Measurements from ENCODE around the gene PRR19.
A peak's percentile ranks its signal among the peaks of the same experiment; 100 is the strongest.
"Not testable (repeated sequence)": the region's sequence is repeated elsewhere in the genome, so short reads cannot be mapped to it uniquely, and the experiment has no call there.

Gene PRR19

DNA sequence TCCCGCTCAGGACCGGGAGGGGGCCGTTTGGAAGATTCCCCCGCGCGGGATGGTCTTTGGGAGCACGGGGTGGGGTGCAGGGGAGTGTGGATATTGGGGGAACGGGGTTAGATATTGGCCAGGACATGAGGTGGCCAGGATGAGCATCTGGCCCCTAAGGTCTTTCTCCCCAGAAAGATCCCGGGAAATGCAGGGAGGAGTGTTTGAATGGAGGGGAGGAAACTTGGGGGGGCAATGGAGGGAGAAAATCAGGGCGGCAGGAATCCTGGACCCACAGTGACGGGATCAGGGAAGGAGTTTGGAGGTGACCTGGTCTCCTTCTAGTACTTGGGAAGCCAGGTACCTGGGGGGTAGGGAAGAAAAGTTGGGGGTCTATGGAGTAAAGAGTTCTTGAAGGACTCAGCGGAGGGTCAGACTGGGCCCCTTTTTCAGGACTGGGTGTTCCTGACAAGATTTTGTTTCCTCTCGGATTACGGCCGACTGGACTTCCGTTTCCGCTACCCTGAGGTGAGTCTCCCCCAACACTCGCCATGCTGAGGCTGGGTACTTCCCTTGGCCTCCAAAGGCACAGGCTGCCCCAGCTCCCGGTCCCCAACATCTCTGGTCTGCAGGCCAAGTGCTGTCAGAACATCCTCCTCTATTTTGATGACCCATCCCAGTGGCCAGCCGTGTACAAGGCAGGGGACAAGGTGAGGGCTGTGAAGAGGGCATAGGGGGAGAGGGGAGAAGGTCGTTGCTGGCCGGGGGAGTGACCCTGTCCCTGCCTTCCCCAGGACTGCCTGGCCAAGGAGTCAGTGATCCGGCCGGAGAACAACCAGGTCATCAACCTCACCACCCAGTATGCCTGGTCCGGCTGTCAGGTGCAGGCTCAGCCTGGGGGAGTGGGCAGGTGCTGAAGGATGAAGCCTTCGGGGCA lies 12.2 kb downstream of the PRR19 start:
- in situ Hi-C loops (cut with HindIII; ENCODE audit: low pct_ligation_motif_present, low pct_unique_long_range_greater_than_20kb, low sequenced_read_pairs): no loop called here
- DNase-seq: no peak

DNA sequence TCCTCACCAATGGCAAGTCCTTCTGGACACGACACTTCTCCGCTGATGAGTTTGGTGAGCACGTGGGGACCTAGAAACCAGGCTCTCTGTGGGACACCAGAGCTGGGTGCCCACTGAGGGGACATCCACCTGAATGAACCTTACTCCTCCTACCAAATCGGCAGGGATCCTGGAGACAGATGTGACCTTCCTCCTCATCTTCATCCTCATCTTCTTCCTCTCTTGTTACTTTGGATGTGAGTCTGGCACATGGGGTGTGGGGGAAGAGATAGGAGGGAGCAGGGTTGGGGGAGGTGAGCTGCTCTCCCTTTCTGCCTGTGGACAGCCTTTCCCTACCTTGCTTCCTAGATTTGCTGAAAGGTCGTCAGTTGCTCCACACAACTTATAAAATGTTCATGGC lies 13.1 kb downstream of the PRR19 start:
- in situ Hi-C loops (cut with HindIII; ENCODE audit: low pct_ligation_motif_present, low pct_unique_long_range_greater_than_20kb, low sequenced_read_pairs): no loop called here
- DNase-seq: no peak

DNA sequence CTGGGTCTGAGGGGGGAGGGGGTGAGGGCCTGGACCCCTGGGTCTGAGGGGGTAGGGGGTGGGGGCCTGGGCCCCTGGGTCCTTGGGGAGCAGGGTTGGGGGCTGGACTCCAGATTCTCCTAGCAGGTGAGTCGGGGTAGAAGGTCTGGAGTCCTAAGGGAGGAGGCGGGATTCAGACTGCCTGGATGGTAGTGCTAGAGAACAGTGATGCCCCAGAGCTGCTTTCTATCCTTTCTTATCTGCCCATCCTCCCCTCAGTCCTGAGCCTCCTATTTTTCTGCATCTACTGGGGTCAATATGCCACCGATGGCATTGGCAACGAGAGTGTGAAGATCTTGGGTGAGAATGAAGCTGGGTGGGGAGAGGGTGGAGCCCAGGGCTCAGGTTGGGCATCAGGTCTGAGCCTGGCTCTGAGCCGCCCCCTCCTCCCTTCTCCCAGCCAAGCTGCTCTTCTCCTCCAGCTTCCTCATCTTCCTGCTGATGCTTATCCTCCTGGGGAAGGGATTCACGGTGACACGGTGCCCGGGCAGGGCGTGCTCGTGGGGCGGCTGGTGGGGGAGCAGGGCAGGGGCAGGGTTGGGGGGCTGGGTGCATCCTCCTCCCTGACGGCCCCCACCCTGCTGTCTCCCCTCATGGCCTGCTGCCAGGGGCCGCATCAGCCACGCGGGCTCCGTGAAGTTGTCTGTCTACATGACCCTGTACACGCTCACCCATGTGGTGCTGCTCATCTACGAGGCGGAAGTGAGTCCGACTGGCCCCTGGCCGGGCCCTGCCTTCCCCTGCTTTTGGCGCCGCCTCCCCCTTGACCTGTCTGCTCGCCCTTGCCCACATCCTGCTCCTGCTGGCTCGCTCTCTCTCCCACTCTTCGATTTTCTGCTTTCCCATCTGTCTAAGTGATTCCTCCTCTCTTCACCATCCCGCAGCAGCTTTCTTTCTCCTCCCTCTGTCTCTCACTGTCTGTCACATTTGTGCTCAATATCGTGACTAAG lies 14.6 kb downstream of the PRR19 start:
- no peak for DNase-seq
- in situ Hi-C loops (cut with HindIII; ENCODE audit: low pct_ligation_motif_present, low pct_unique_long_range_greater_than_20kb, low sequenced_read_pairs): no loop called here

DNA sequence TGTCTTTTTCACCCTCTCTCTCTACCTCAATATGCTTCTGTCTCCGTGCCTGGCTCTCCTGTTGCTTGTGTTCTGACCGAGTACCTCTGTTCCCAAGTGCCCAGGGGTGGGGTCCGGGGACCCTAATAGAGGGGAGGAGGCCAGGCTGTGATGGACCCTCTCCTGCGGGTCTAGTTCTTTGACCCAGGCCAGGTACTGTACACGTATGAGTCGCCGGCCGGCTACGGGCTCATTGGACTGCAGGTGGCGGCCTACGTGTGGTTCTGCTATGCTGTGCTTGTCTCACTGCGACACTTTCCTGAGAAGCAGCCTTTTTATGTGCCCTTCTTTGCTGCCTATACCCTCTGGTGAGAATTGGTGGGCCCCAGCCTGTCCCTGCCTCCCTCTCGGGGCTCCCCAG lies 15.6 kb downstream of the PRR19 start:
- in situ Hi-C loops (cut with HindIII; ENCODE audit: low pct_ligation_motif_present, low pct_unique_long_range_greater_than_20kb, low sequenced_read_pairs): no loop called here
- DNase-seq: no peak

DNA sequence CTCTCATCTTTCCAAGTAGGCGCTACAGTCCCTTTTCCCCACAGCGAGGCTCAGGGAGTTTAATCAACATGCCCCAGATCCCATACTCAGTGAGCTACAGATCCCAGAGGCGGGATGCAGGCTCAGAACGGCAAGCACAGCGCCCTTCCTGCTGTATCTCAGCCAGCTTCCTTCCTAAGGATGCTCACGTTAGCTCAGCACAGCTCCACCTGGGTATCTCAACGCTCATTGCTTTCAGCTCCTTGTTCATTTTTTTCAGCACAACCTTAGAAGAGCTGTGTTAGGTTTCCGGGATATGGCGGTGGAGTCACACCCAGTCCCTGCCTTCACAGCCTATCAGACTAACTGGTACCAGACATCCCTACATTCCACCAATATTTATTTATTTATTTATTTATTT lies 20.4 kb downstream of the PRR19 start:
- in situ Hi-C loops (cut with HindIII; ENCODE audit: low pct_ligation_motif_present, low pct_unique_long_range_greater_than_20kb, low sequenced_read_pairs): no loop called here
- no peak for DNase-seq

DNA sequence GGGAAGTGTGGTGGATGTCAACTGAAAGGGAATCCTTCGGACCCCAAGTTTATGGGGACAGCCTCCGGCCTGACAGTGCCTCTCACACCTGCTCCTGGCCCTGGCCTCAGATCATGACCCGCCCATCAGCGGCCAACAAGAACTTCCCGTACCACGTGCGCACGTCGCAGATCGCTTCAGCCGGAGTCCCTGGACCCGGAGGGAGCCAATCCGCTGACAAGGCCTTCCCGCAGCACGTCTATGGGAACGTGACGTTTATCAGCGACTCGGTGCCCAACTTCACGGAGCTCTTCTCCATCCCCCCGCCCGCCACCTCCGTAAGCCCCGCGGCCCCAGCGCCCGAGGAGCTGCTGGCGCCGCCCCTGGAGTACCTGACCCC lies 21.5 kb downstream of the PRR19 start:
- DNase-seq: no peak
- in situ Hi-C loops (cut with HindIII; ENCODE audit: low pct_ligation_motif_present, low pct_unique_long_range_greater_than_20kb, low sequenced_read_pairs): no loop called here

DNA sequence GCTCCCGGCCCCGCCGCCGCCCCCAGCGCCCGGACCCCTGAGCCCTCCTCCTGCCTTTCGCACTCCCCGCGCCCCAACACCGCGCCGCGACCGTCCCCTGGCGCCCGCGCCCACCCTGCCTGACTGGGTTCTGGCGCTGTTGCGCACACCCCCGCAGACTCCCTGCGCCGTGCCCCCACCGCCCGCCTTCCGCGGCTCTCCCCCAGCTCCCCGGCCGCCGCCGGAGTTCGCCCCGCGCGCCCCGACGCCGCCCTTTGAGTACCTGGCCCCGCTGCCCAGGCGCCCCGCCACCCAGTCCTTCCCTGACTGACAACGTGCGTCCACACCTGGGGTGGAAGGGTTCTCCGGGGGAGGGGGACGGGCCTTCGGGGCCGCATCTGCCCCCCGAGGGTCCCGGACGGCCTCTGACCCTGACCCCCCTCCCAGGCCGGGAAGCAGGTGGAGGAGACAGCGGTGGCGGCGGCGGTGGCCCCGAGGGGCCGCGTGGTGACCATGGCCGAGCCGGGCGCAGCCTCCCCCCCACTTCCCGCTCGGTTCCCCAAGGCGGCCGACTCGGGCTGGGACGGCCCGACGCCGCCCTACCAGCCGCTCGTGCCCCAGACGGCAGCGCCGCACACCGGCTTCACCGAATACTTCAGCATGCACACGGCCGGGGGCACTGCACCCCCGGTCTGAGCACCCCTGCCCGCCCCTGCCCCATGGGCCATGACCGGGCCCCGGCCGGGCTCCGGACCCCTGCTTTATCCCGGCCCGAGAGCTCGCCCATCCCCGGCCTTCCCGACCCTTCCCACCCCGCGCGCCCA lies 22.1 kb downstream of the PRR19 start:
- DNase-seq: peak; percentile 26
- in situ Hi-C loops (cut with HindIII; ENCODE audit: low pct_ligation_motif_present, low pct_unique_long_range_greater_than_20kb, low sequenced_read_pairs): no loop called here

DNA sequence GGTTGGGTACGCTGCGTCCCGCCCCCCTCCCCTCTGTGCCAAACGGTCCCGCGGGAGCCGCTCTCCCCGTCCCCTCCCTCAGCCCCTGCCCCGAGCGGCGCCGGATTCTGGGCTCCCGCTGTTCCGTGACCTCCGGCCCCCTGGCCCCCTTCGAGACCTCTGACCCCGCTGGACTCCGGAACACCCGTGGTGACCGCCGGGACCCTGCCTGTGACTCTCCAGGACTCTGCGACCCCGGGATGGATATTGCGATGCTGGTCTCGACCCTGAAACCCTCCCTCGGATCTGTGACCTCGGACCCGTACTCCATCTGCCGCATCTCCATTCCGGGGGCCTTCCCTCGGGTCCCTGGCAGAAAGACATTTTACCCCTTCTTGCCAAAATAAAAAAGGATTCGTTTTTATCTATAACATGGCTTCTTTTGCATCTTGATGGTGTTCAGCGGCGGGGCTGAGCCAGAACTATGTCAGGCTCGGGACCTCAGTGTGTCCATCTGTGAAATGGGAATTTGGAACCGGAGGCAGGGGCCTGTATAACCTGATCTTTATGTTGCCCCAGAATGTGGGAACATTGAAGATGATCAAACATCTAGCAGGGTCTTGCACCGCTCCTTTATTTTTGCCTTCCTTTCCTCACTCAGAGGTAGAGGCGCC lies 22.8 kb downstream of the PRR19 start:
- DNase-seq: no peak
- in situ Hi-C loops (cut with HindIII; ENCODE audit: low pct_ligation_motif_present, low pct_unique_long_range_greater_than_20kb, low sequenced_read_pairs): no loop called here

DNA sequence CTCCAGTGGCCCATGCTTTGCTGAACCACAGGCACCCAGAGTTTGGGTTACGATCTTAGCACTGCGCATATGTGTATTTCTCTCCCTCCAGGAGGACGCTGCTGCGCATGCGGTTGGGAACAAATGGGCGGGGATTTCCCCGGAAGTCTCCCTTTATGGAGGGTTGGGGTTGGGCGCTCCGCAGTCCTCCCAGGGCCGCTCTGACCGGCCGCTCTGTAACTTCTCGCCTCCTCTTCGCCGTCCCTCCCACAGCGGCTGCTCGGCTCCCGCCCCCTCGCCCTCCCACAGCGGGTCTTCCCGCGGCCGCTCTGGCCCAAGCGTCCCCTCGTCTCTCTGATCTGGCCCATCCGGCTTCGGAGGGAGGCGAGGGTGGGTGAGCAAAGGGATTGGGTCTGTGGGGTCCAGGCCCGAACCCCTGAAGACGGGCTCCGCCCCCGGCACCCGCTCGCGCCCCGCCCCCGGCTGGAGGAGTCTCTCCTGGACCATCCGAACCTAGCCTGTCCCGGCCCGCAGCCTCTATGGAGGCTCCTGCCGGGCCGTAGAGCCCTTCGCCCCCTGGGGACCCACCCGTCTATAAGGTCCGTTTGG lies 23.5 kb downstream of the PRR19 start, which contains the start of gene MEGF8:
MEGF8 (plus strand) TSS at position 328 of the 588 bp plus-strand sequence. CDS start 609 bp downstream, outside the sequence.
- DNase-seq: peak; percentile 98
- in situ Hi-C loops (cut with HindIII; ENCODE audit: low pct_ligation_motif_present, low pct_unique_long_range_greater_than_20kb, low sequenced_read_pairs): no loop called here

DNA sequence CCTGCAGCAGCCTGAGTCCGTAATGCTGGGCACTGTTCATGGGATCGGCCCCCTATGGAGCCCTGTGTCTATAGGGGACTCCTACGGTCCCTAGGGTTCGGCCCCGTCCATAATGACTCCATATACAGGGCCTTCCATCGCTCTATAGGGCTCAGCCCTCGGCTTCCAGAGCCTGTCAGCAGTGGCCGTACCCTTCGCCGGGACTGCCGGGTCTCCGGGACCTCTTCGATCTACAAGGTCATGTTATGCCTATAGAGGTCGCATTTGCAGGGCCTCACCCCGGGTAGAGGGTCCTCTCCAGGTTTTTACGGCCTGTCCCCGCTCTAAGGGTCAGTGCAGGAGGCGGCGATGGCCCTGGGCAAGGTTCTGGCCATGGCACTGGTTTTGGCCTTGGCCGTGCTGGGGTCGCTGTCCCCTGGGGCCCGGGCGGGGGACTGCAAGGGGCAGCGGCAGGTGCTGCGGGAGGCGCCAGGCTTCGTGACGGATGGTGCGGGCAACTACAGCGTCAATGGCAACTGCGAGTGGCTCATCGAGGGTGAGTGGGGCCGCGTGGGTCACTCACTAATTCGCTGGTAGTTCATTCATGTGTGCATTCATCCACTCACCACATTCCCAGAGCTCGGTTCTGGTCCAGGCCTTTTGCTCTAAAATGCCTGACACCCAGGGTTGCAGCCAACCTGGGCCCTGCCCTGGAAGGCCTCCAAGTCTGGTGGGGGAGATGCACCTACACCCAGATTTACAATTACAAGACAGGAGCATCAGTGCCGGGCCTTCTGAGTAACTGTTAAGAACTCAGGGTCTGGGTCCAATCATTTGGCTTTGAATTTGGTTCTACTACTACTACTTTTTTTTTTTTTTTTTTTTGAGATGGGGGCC lies 24.2 kb downstream of the PRR19 start:
- in situ Hi-C loops (cut with HindIII; ENCODE audit: low pct_ligation_motif_present, low pct_unique_long_range_greater_than_20kb, low sequenced_read_pairs): no loop called here
- DNase-seq: peak; percentile 7

DNA sequence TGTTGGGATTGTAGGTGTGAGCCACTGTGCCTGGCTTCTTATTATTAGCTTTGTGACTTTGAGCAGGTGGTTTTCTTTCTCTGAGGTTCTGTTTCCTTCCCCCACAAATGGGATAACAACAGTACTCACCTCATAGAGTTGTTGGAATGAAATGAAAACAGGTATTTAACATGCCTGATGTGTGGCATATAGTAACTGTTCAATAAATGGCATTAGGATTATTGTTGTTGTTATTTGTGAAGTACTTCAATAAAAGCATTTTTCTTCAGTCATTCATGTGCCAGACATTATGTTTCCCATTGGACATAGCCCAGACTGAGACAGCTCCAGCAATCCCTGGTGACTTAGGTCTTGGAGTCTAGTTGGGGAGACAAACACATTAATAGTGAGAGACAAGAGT lies 25.0 kb downstream of the PRR19 start:
- DNase-seq: no peak
- in situ Hi-C loops (cut with HindIII; ENCODE audit: low pct_ligation_motif_present, low pct_unique_long_range_greater_than_20kb, low sequenced_read_pairs): no loop called here

DNA sequence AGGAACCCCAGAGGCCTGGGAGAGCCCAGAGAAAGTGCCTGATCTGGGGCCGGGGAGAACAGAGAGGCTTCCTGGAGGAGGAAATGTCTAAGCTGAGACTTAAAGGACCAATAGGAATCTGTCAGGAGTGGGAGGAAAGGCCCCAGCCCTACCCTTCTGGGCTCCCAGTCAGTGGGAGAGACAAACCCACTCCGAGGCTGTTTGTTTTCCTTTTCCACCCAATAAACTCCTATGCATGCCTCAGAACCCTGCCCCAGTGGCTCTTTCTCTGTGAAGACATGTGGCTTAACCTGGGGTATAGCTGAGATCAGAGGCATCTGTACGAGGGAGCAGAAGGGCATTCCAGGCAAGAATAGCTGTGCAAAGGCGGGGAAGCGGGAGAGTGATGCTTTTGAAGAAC lies 25.4 kb downstream of the PRR19 start:
- in situ Hi-C loops (cut with HindIII; ENCODE audit: low pct_ligation_motif_present, low pct_unique_long_range_greater_than_20kb, low sequenced_read_pairs): no loop called here
- DNase-seq: no peak

DNA sequence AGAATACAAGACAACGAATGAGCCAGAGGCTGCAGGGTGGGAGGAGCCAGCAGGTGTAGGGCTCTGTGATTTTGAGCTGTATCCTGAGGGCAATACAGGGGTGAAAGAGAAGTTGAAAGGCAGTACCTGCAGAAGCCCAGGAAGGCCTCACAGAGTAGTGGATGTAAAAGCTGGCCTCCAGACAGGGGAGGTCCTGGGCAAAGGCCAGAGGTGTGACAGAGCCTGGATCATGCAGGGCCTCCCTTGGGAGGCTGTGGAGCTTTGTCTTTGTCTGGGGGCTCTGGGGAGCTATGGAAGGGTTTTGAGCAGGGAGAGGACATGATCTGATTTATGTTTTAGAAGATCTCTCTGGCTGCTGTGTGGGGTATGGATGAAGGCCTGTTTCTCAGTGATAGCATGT lies 26.2 kb downstream of the PRR19 start:
- in situ Hi-C loops (cut with HindIII; ENCODE audit: low pct_ligation_motif_present, low pct_unique_long_range_greater_than_20kb, low sequenced_read_pairs): no loop called here
- no peak for DNase-seq

DNA sequence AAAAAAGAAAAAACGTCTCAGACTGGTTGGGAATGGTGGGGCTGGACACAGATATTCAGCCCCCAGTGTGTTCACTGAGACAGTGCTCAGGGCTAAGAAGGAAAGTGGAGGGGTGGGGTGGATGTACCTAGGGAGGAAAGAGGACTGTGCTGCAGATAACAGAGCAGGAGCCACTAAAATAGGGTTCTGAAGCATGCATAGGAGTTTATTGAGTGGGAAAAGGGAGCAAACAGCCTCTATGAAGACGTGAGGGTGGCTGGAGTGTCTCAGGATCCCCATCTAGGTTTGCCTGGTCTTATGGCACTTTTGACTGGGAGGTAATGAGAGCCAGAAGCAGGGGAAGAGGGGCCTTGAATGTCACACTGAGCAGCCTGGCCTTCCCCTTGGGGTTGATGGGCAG lies 26.9 kb downstream of the PRR19 start:
- DNase-seq: no peak
- in situ Hi-C loops (cut with HindIII; ENCODE audit: low pct_ligation_motif_present, low pct_unique_long_range_greater_than_20kb, low sequenced_read_pairs): no loop called here

DNA sequence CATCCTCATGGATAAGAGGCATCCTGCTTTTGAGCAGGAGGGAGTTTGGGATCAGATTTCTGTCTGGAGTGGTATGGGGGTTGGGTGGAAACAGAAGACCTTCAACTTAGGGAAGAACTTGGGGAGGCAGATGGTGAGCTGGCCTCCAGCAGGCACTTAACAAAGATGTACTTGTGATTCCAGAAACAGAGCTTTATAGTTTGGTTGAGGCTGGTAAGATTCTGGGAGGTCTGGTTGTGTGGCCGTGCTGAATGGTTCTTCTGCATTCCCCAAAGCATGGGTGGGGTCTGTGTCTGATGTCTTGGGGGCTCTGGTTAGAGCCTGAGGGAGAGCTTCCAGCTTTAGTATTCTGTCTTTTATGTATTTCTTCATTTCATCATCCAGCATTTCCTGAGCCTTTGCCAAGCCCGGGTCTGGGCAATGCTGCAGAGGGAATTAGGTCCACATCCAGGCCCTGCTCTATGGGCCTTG lies 28.3 kb downstream of the PRR19 start:
- no peak for DNase-seq
- in situ Hi-C loops (cut with HindIII; ENCODE audit: low pct_ligation_motif_present, low pct_unique_long_range_greater_than_20kb, low sequenced_read_pairs): no loop called here

DNA sequence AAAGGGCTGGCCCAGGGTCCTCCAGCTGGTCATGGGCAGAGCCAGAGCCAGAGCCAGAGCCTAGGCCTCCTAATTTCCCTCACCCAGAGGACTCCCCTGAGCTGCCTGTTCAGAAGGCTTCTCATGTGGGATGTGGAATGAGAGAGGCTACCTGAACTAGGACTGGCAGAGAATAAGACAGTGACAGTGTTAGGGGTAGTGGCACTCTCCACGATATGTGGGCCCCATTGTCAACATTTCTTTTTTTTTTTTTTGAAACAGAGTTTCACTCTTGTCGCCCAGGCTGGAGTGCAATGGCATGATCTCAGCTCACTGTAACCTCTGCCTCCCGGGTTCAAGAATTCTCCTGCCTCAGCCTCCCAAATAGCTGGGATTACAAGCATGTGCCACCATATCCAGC lies 29.4 kb downstream of the PRR19 start:
- DNase-seq; in situ Hi-C loops (cut with HindIII; ENCODE audit: low pct_ligation_motif_present, low pct_unique_long_range_greater_than_20kb, low sequenced_read_pairs): not testable (repeated sequence)

DNA sequence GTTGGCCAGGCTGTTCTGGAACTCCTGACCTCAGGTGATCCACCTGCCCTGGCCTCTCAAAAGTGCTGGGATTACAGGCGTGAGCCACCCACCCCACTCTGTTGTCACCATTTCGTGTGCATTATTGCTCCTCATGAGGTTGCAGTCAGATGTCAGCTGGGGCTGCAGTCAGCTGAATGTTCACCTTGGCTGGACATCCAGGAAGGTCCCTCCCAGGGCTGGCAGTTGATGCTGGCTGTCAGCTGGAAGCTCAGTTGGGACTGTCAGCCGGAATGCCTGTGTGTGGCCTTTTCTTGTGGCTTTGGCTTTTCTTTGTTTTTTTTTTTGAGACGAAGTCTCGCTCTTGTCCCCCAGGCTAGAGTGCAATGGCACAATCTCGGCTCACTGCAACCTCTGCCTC lies 30.1 kb downstream of the PRR19 start:
- DNase-seq: no peak
- in situ Hi-C loops (cut with HindIII; ENCODE audit: low pct_ligation_motif_present, low pct_unique_long_range_greater_than_20kb, low sequenced_read_pairs): no loop called here
